Naive thymus-derived CD4-positive, alpha-beta T cell (primary cell): ENCODE results near the gene CCDC102A. TPM values are rescaled to one million over a fixed set of nuclear protein-coding genes. Genes with fewer than 3 reads are reported as not detected.
A peak's percentile ranks its signal among the peaks of the same experiment; 100 is the strongest.

Experiments used
- ATAC-seq: fragments of 150-1000 bp; cut with Tn5 transposase; 2 replicates; pipeline ENCODE4 v1.10.0; 2021; ENCODE audit warnings: mild to moderate bottlenecking, moderate library complexity
- CTCF ChIA-PET: fragments of 350-600 bp; sonication (Branson Sonifier 250); formaldehyde crosslinking; loops from one replicate; lab custom pipeline; 2021; ENCODE audit warnings: antibody characterized with exemption; lab: Charles Lee
- POLR2A ChIA-PET: fragments of 350-600 bp; sonication (Branson Sonifier 250); formaldehyde crosslinking; loops from one replicate; lab custom pipeline; 2021; ENCODE audit warnings: antibody characterized with exemption, inconsistent platforms; lab: Charles Lee
- DNase-seq, 9 donors: peaks; one replicate each; pipeline versions ENCODE4 v3.0.0 to v3.0.0-alpha.2; 2020 to 2022; ENCODE audit warnings: mixed read lengths in 1 of 9
- H3K27ac ChIP-seq: one replicate; pipeline ENCODE4 v1.7.0; 2013; ENCODE audit warnings: mild to moderate bottlenecking, low read depth, low read length, moderate library complexity
- H3K27me3 ChIP-seq, 2 donors: one replicate each; pipeline ENCODE4 v1.7.0; 2013; ENCODE audit warnings: low read length in 2 of 2, mild to moderate bottlenecking in 2 of 2, moderate library complexity in 2 of 2; ENCODE audit not compliant: control insufficient read depth in 2 of 2, insufficient read depth in 2 of 2
- H3K36me3 ChIP-seq, 3 experiments: 1 replicate in 2 of 3; 2 replicates in 1 of 3; pipeline ENCODE4 v1.7.0; 2013; ENCODE audit warnings: low read length in 3 of 3, mild to moderate bottlenecking in 3 of 3, moderate library complexity in 1 of 3; ENCODE audit not compliant: insufficient read depth in 3 of 3, control insufficient read depth in 2 of 3
- H3K4me1 ChIP-seq, 2 donors: one replicate each; pipeline ENCODE4 v1.7.0; 2013; ENCODE audit warnings: low read length in 2 of 2, mild to moderate bottlenecking in 2 of 2, moderate library complexity in 1 of 2; ENCODE audit not compliant: control insufficient read depth in 2 of 2, insufficient read depth in 2 of 2
- H3K4me3 ChIP-seq: 2 replicates; pipeline ENCODE4 v1.7.0; 2013; ENCODE audit warnings: mild to moderate bottlenecking, low read length
- H3K9me3 ChIP-seq, 3 experiments: 1 replicate in 2 of 3; 2 replicates in 1 of 3; pipeline ENCODE4 v1.7.0; 2013; ENCODE audit warnings: low read length in 3 of 3; ENCODE audit not compliant: control insufficient read depth in 2 of 3
- H3K27ac Mint-ChIP-seq, 9 donors: one replicate each; pipeline ENCODE4 v1.8.0; 2020 to 2022; ENCODE audit warnings: mixed read lengths in 9 of 9, mild to moderate bottlenecking in 8 of 9, moderate library complexity in 5 of 9, inconsistent platforms in 2 of 9
- H3K27me3 Mint-ChIP-seq, 5 donors: one replicate each; pipeline ENCODE4 v1.8.0; 2021 to 2022; ENCODE audit warnings: mixed read lengths in 5 of 5, mild to moderate bottlenecking in 1 of 5
- H3K36me3 Mint-ChIP-seq, 5 donors: one replicate each; pipeline ENCODE4 v1.8.0; 2020 to 2022; ENCODE audit warnings: mixed read lengths in 5 of 5, mild to moderate bottlenecking in 3 of 5, inconsistent platforms in 1 of 5
- H3K4me1 Mint-ChIP-seq, 7 donors: one replicate each; pipeline ENCODE4 v1.8.0; 2020 to 2022; ENCODE audit warnings: mixed read lengths in 7 of 7, mild to moderate bottlenecking in 3 of 7, inconsistent platforms in 1 of 7
- H3K4me3 Mint-ChIP-seq, 10 donors: one replicate each; pipeline ENCODE4 v1.8.0; 2020 to 2022; ENCODE audit warnings: mild to moderate bottlenecking in 10 of 10, mixed read lengths in 10 of 10, moderate library complexity in 6 of 10, inconsistent platforms in 2 of 10
- H3K9me3 Mint-ChIP-seq, 11 donors: one replicate each; pipeline ENCODE4 v1.8.0; 2020 to 2022; ENCODE audit warnings: mixed read lengths in 11 of 11, mild to moderate bottlenecking in 4 of 11, inconsistent platforms in 1 of 11, moderate library complexity in 1 of 11
- intact Hi-C, 2 donors: fragments of 100-400 bp; cut with micrococcal nuclease; formaldehyde crosslinking; loops; one replicate each; pipeline ENCODE4 v1.15.1; 2023
- polyA plus RNA-seq, 2 donors: library from polyadenylated mRNA; unstranded; fragments of 300-500 nt; fragmentation: Illumina TruSeq; gene quantifications; one replicate each; pipeline ENCODE4 v1.2.3, GENCODE V29; 2021
- total RNA-seq, 6 experiments: library from RNA in 5 of 6; stranded (reverse) in 5 of 6; gene quantifications; 1 replicate in 5 of 6; 2 replicates in 1 of 6; pipeline ENCODE4 v1.2.3 and lab custom pipeline; 2021 to 2026

CCDC102A gene
- total and polyA plus RNA-seq, 7 experiments from 2014 or later: 3.0 to 12.7 (median 7.1) TPM

- H3K27ac Mint-ChIP-seq: peak overlapping the region in 1 of 9 donors; percentile 41
- Histone ChIP-seq H3K27me3 (no peaks in the 10 kb centered on the region), H3K4me1 (peaks cover 0 to 5% of the 10 kb centered on the region in 2 donors), H3K9me3 (no peaks in the 10 kb centered on the region), H3K27ac (no peak overlapping the region), H3K36me3 (no peaks in the 10 kb centered on the region), H3K4me3 (no peak overlapping the region)
- ATAC-seq: no peak
- POLR2A ChIA-PET: no interaction called here
- no peak overlapping the region for H3K4me3 Mint-ChIP-seq
- peaks cover 5 to 13% (median 12%) of the 10 kb centered on the region in 7 donors for H3K4me1 Mint-ChIP-seq
- intact Hi-C loops: no loop called here
- CTCF ChIA-PET: no interaction called here
- H3K27me3 Mint-ChIP-seq: peaks cover 0 to 2% (median 0%) of the 10 kb centered on the region in 5 donors
- H3K36me3 Mint-ChIP-seq: no peaks in the 10 kb centered on the region
- H3K9me3 Mint-ChIP-seq: no peaks in the 10 kb centered on the region
- no peak for DNase-seq
These were observed 31.2 kb downstream of the CCDC102A start for GRCh38 chr16:57505169-57505568.

GRCh38 chr16:57504491-57504890 lies 31.9 kb downstream of the CCDC102A start:
- H3K27ac Mint-ChIP-seq: no peak overlapping the region
- Histone ChIP-seq H3K9me3 (no peaks in the 10 kb centered on the region), H3K36me3 (no peaks in the 10 kb centered on the region), H3K27me3 (no peaks in the 10 kb centered on the region), H3K4me3 (no peak overlapping the region), H3K27ac (no peak overlapping the region), H3K4me1 (peaks cover 0 to 5% of the 10 kb centered on the region in 2 donors)
- H3K36me3 Mint-ChIP-seq: no peaks in the 10 kb centered on the region
- H3K4me3 Mint-ChIP-seq: no peak overlapping the region
- peaks cover 5 to 16% (median 12%) of the 10 kb centered on the region in 7 donors for H3K4me1 Mint-ChIP-seq
- H3K9me3 Mint-ChIP-seq: no peaks in the 10 kb centered on the region
- DNase-seq (no peak), ATAC-seq (no peak)
- ChIA-PET CTCF (no interaction called here), POLR2A (interaction anchor here (0.6 to 0.7 kb wide), 2 partner anchors 56 to 778 kb away, joined by 3 to 6 read pairs; no protein-coding TSS in a partner anchor)
- H3K27me3 Mint-ChIP-seq: peaks cover 0 to 2% (median 0%) of the 10 kb centered on the region in 5 donors
- intact Hi-C loops: no loop called here

GRCh38 chr16:57504001-57504400 lies 32.4 kb downstream of the CCDC102A start:
- peaks cover 0 to 5% of the 10 kb centered on the region in 2 donors for H3K4me1 ChIP-seq
- H3K4me3 Mint-ChIP-seq: no peak overlapping the region
- H3K9me3 Mint-ChIP-seq: no peaks in the 10 kb centered on the region
- H3K27me3 Mint-ChIP-seq: peaks cover 0 to 2% (median 0%) of the 10 kb centered on the region in 5 donors
- peaks cover 5 to 20% (median 15%) of the 10 kb centered on the region in 7 donors for H3K4me1 Mint-ChIP-seq
- POLR2A ChIA-PET: interaction anchor here (0.6 kb wide), 1 partner anchor 778 kb away, joined by 6 read pairs; no protein-coding TSS in a partner anchor
- no peak overlapping the region for H3K27ac Mint-ChIP-seq
- no peak overlapping the region for H3K4me3 ChIP-seq
- H3K27ac ChIP-seq: no peak overlapping the region
- intact Hi-C loops: no loop called here
- no peaks in the 10 kb centered on the region for H3K36me3 Mint-ChIP-seq
- no peaks in the 10 kb centered on the region for H3K36me3 ChIP-seq
- no peaks in the 10 kb centered on the region for H3K27me3 ChIP-seq
- no peak for DNase-seq
- H3K9me3 ChIP-seq: no peaks in the 10 kb centered on the region
- CTCF ChIA-PET: no interaction called here
- no peak for ATAC-seq

GRCh38 chr16:57503366-57503765 lies 33.0 kb downstream of the CCDC102A start:
- H3K4me3 Mint-ChIP-seq: no peak overlapping the region
- peaks cover 0 to 2% (median 0%) of the 10 kb centered on the region in 5 donors for H3K27me3 Mint-ChIP-seq
- ATAC-seq: no peak
- intact Hi-C loops: no loop called here
- peaks cover 0 to 5% of the 10 kb centered on the region in 2 donors for H3K4me1 ChIP-seq
- POLR2A ChIA-PET: no interaction called here
- H3K27ac ChIP-seq: no peak overlapping the region
- no peaks in the 10 kb centered on the region for H3K9me3 Mint-ChIP-seq
- no peak overlapping the region for H3K4me3 ChIP-seq
- no peaks in the 10 kb centered on the region for H3K9me3 ChIP-seq
- CTCF ChIA-PET: no interaction called here
- DNase-seq: no peak
- H3K4me1 Mint-ChIP-seq: peaks cover 5 to 21% (median 16%) of the 10 kb centered on the region in 7 donors
- no peaks in the 10 kb centered on the region for H3K27me3 ChIP-seq
- H3K36me3 Mint-ChIP-seq: no peaks in the 10 kb centered on the region
- no peaks in the 10 kb centered on the region for H3K36me3 ChIP-seq
- peak overlapping the region in 1 of 9 donors; percentile 36 for H3K27ac Mint-ChIP-seq

- DNase-seq (no peak), ATAC-seq (no peak)
- Histone ChIP-seq H3K4me1 (peaks cover 0 to 5% of the 10 kb centered on the region in 2 donors), H3K27ac (no peak overlapping the region), H3K27me3 (no peaks in the 10 kb centered on the region), H3K4me3 (no peak overlapping the region), H3K36me3 (no peaks in the 10 kb centered on the region), H3K9me3 (no peaks in the 10 kb centered on the region)
- ChIA-PET CTCF (interaction anchor here (2.0 kb wide), 1 partner anchor 18 kb away, joined by 9 read pairs; no protein-coding TSS in a partner anchor), POLR2A (no interaction called here)
- Mint-ChIP-seq H3K4me3 (no peak overlapping the region), H3K9me3 (no peaks in the 10 kb centered on the region), H3K27ac (peak overlapping the region in 4 of 9 donors; percentile 17 to 46 (median 37)), H3K27me3 (peaks cover 0 to 2% (median 0%) of the 10 kb centered on the region in 5 donors), H3K36me3 (no peaks in the 10 kb centered on the region), H3K4me1 (peaks cover 5 to 21% (median 16%) of the 10 kb centered on the region in 7 donors)
- intact Hi-C loops: no loop called here
These were observed 34.2 kb downstream of the CCDC102A start for GRCh38 chr16:57502048-57502775.

GRCh38 chr16:57501492-57501891 lies 34.9 kb downstream of the CCDC102A start:
- peaks cover 0 to 5% of the 10 kb centered on the region in 2 donors for H3K4me1 ChIP-seq
- H3K27me3 ChIP-seq: peaks cover 0 to 1% of the 10 kb centered on the region in 2 donors
- no peak overlapping the region for H3K4me3 Mint-ChIP-seq
- H3K9me3 ChIP-seq: no peaks in the 10 kb centered on the region
- H3K27ac Mint-ChIP-seq: peak overlapping the region in 6 of 9 donors; percentile 45 to 83 (median 70)
- no peak for ATAC-seq
- peaks cover 0 to 3% (median 0%) of the 10 kb centered on the region in 5 donors for H3K27me3 Mint-ChIP-seq
- DNase-seq: no peak
- H3K36me3 Mint-ChIP-seq: no peaks in the 10 kb centered on the region
- no peak overlapping the region for H3K4me3 ChIP-seq
- intact Hi-C loops: no loop called here
- H3K9me3 Mint-ChIP-seq: no peaks in the 10 kb centered on the region
- ChIA-PET POLR2A (no interaction called here), CTCF (interaction anchor here (2.0 kb wide), 1 partner anchor 18 kb away, joined by 9 read pairs; no protein-coding TSS in a partner anchor)
- no peak overlapping the region for H3K27ac ChIP-seq
- H3K4me1 Mint-ChIP-seq: peaks cover 5 to 21% (median 16%) of the 10 kb centered on the region in 7 donors
- no peaks in the 10 kb centered on the region for H3K36me3 ChIP-seq
